Activated CD8-positive, alpha-beta memory T cell treated with anti-CD3 and anti-CD28 coated beads, Interleukin-2, amount 10 ng/mL, durations not matched to agents 7 days and 5 days (primary cell): Measurements from ENCODE around the gene MOB4. TPM values are rescaled to one million over a fixed set of nuclear protein-coding genes. Genes with fewer than 3 reads are reported as not detected.

Source experiments
- ATAC-seq: fragments of 150-1000 bp; cut with Tn5 transposase; one replicate; pipeline ENCODE4 v1.10.0; 2021; ENCODE audit warnings: moderate library complexity
- CTCF ChIA-PET: fragments of 350-600 bp; sonication (Branson Sonifier 250); formaldehyde crosslinking; loops from one replicate; lab custom pipeline; 2021; ENCODE audit warnings: antibody characterized with exemption; lab: Charles Lee
- DNase-seq: peaks from one replicate; pipeline ENCODE4 v3.0.0-alpha.2; 2020
- H3K27ac Mint-ChIP-seq: one replicate; pipeline ENCODE4 v1.8.0; 2021; ENCODE audit warnings: mild to moderate bottlenecking, mixed read lengths
- H3K27me3 Mint-ChIP-seq: one replicate; pipeline ENCODE4 v1.8.0; 2021; ENCODE audit warnings: mixed read lengths
- H3K36me3 Mint-ChIP-seq: one replicate; pipeline ENCODE4 v1.8.0; 2021; ENCODE audit warnings: mild to moderate bottlenecking, mixed read lengths
- H3K4me1 Mint-ChIP-seq: one replicate; pipeline ENCODE4 v1.8.0; 2021; ENCODE audit warnings: mixed read lengths
- H3K4me3 Mint-ChIP-seq: one replicate; pipeline ENCODE4 v1.8.0; 2021; ENCODE audit warnings: mild to moderate bottlenecking, moderate library complexity, mixed read lengths
- H3K9me3 Mint-ChIP-seq: one replicate; pipeline ENCODE4 v1.8.0; 2022; ENCODE audit warnings: low read depth, mixed read lengths
- total RNA-seq, 2 experiments: library from RNA; stranded (reverse); gene quantifications; one replicate each; pipeline ENCODE4 v1.2.3, GENCODE V29; 2021

Gene MOB4
- total RNA-seq, 2 experiments from 2014 or later: 18.0 to 24.5 TPM

GRCh38 chr2:197499594-197500502, 16.0 kb upstream of the MOB4 start, which contains the start of the genes HSPD1 and HSPE1:
HSPD1 (minus strand) TSS chr2:197499840; CDS start chr2:197498848, 992 bp downstream.
HSPE1 (plus strand) TSS chr2:197500379; CDS start chr2:197500437, 58 bp downstream.
- CTCF ChIA-PET: interaction anchor here (0.8 to 2.6 kb wide), 7 partner anchors 9 to 280 kb away, joined by 3 to 13 read pairs (median 3); partner anchors contain the start of genes MOB4 and SF3B1
- ATAC-seq (peak; percentile 86), DNase-seq (peak; percentile 99)
- peak within 1 kb of the TSS; percentile 100 for H3K4me3 Mint-ChIP-seq
- no peaks in the 10 kb centered on the region for H3K9me3 Mint-ChIP-seq
- peaks cover 72% of the 10 kb centered on the region for H3K36me3 Mint-ChIP-seq
- H3K4me1 Mint-ChIP-seq: peaks cover 57% of the 10 kb centered on the region
- peak within 1 kb of the TSS; percentile 98 for H3K27ac Mint-ChIP-seq
- H3K27me3 Mint-ChIP-seq: no peaks in the 10 kb centered on the region

- Mint-ChIP-seq H3K4me1 (peaks cover 51% of the 10 kb centered on the region), H3K9me3 (no peaks in the 10 kb centered on the region), H3K4me3 (peak overlapping the region; percentile 100), H3K36me3 (peaks cover 68% of the 10 kb centered on the region), H3K27me3 (no peaks in the 10 kb centered on the region), H3K27ac (peak overlapping the region; percentile 98)
- ATAC-seq: no peak
- CTCF ChIA-PET: interaction anchor here (1.2 to 2.6 kb wide), 6 partner anchors 13 to 279 kb away, joined by 3 to 13 read pairs (median 4); partner anchors contain the start of genes MARS2 and MOB4
- DNase-seq: no peak
Observed at GRCh38 chr2:197500503-197501131, 15.2 kb upstream of the MOB4 start.

GRCh38 chr2:197502201-197502600, 13.7 kb upstream of the MOB4 start:
- CTCF ChIA-PET: interaction anchor here (1.6 to 2.6 kb wide), 2 partner anchors 11 to 13 kb away, joined by 6 to 13 read pairs; partner anchors contain the start of gene MOB4
- Mint-ChIP-seq H3K9me3 (no peaks in the 10 kb centered on the region), H3K4me3 (peak overlapping the region; percentile 100), H3K36me3 (peaks cover 54% of the 10 kb centered on the region), H3K4me1 (peaks cover 36% of the 10 kb centered on the region), H3K27me3 (no peaks in the 10 kb centered on the region), H3K27ac (peak overlapping the region; percentile 98)
- ATAC-seq (no peak), DNase-seq (no peak)

GRCh38 chr2:197502685-197503084, 13.2 kb upstream of the MOB4 start:
- Mint-ChIP-seq H3K4me3 (peak overlapping the region; percentile 100), H3K4me1 (peaks cover 31% of the 10 kb centered on the region), H3K27ac (peak overlapping the region; percentile 98), H3K36me3 (peaks cover 49% of the 10 kb centered on the region), H3K9me3 (no peaks in the 10 kb centered on the region), H3K27me3 (no peaks in the 10 kb centered on the region)
- DNase-seq: no peak
- no peak for ATAC-seq
- CTCF ChIA-PET: interaction anchor here (1.6 kb wide), 1 partner anchor 10 kb away, joined by 6 read pairs; no protein-coding TSS in a partner anchor

- peaks cover 43% of the 10 kb centered on the region for H3K36me3 Mint-ChIP-seq
- H3K27ac Mint-ChIP-seq: no peak overlapping the region
- peaks cover 24% of the 10 kb centered on the region for H3K4me1 Mint-ChIP-seq
- no peaks in the 10 kb centered on the region for H3K9me3 Mint-ChIP-seq
- no peak overlapping the region for H3K4me3 Mint-ChIP-seq
- ATAC-seq (no peak), DNase-seq (no peak)
- H3K27me3 Mint-ChIP-seq: no peaks in the 10 kb centered on the region
- CTCF ChIA-PET: interaction anchor here (1.0 to 1.5 kb wide), 2 partner anchors 9 to 51 kb away, joined by 3 read pairs; no protein-coding TSS in a partner anchor
Observed at GRCh38 chr2:197504000-197504399, 11.9 kb upstream of the MOB4 start.

- peaks cover 24% of the 10 kb centered on the region for H3K4me1 Mint-ChIP-seq
- ATAC-seq (no peak), DNase-seq (no peak)
- H3K9me3 Mint-ChIP-seq: no peaks in the 10 kb centered on the region
- CTCF ChIA-PET: interaction anchor here (1.5 kb wide), 1 partner anchor 52 kb away, joined by 3 read pairs; no protein-coding TSS in a partner anchor
- H3K27me3 Mint-ChIP-seq: no peaks in the 10 kb centered on the region
- peaks cover 42% of the 10 kb centered on the region for H3K36me3 Mint-ChIP-seq
- no peak overlapping the region for H3K27ac Mint-ChIP-seq
- H3K4me3 Mint-ChIP-seq: no peak overlapping the region
Observed at GRCh38 chr2:197504512-197504911, 11.4 kb upstream of the MOB4 start.

GRCh38 chr2:197506658-197507057, 9.2 kb upstream of the MOB4 start:
- Mint-ChIP-seq H3K4me1 (peaks cover 17% of the 10 kb centered on the region), H3K36me3 (peaks cover 32% of the 10 kb centered on the region), H3K27ac (no peak overlapping the region), H3K4me3 (no peak overlapping the region), H3K9me3 (no peaks in the 10 kb centered on the region), H3K27me3 (no peaks in the 10 kb centered on the region)
- DNase-seq (no peak), ATAC-seq (no peak)
- CTCF ChIA-PET: no interaction called here

- DNase-seq (no peak), ATAC-seq (no peak)
- Mint-ChIP-seq H3K27ac (no peak overlapping the region), H3K4me3 (no peak overlapping the region), H3K9me3 (no peaks in the 10 kb centered on the region), H3K36me3 (peaks cover 4% of the 10 kb centered on the region), H3K27me3 (no peaks in the 10 kb centered on the region), H3K4me1 (peaks cover 18% of the 10 kb centered on the region)
- CTCF ChIA-PET: interaction anchor here (0.9 to 1.7 kb wide), 3 partner anchors 12 to 59 kb away, joined by 3 to 6 read pairs (median 4); partner anchors contain the start of genes HSPD1 and HSPE1
Observed at GRCh38 chr2:197513915-197514314, 2.0 kb upstream of the MOB4 start.

- Mint-ChIP-seq H3K36me3 (peaks cover 10% of the 10 kb centered on the region), H3K27me3 (no peaks in the 10 kb centered on the region), H3K4me1 (peaks cover 23% of the 10 kb centered on the region), H3K9me3 (no peaks in the 10 kb centered on the region), H3K27ac (peak overlapping the region; percentile 95), H3K4me3 (peak overlapping the region; percentile 88)
- ATAC-seq (no peak), DNase-seq (no peak)
- CTCF ChIA-PET: interaction anchor here (1.5 to 2.3 kb wide), 3 partner anchors 9 to 191 kb away, joined by 3 to 13 read pairs (median 11); partner anchors contain the start of genes HSPD1, HSPE1 and MARS2
Observed at GRCh38 chr2:197514754-197515153, 1.1 kb upstream of the MOB4 start.

GRCh38 chr2:197515315-197515738, 539 bp upstream of the MOB4 start:
- Mint-ChIP-seq H3K27ac (peak overlapping the region; percentile 95), H3K36me3 (peaks cover 14% of the 10 kb centered on the region), H3K9me3 (peaks cover under 1% of the 10 kb centered on the region), H3K4me3 (peak overlapping the region; percentile 88), H3K27me3 (no peaks in the 10 kb centered on the region), H3K4me1 (peaks cover 23% of the 10 kb centered on the region)
- ATAC-seq (peak; percentile 3), DNase-seq (no peak)
- CTCF ChIA-PET: interaction anchor here (1.5 to 2.3 kb wide), 3 partner anchors 10 to 191 kb away, joined by 3 to 13 read pairs (median 11); partner anchors contain the start of genes HSPD1, HSPE1 and MARS2

- ATAC-seq: peak; percentile 7
- DNase-seq: no peak
- H3K27ac Mint-ChIP-seq: peak overlapping the region; percentile 95
- H3K27me3 Mint-ChIP-seq: no peaks in the 10 kb centered on the region
- peaks cover 6% of the 10 kb centered on the region for H3K9me3 Mint-ChIP-seq
- H3K4me1 Mint-ChIP-seq: peaks cover 23% of the 10 kb centered on the region
- H3K4me3 Mint-ChIP-seq: peak overlapping the region; percentile 88
- CTCF ChIA-PET: interaction anchor here (0.8 to 2.3 kb wide), 7 partner anchors 11 to 263 kb away, joined by 3 to 13 read pairs (median 3); partner anchors contain the start of genes COQ10B, HSPD1, HSPE1 and MARS2
- H3K36me3 Mint-ChIP-seq: peaks cover 22% of the 10 kb centered on the region
Observed at GRCh38 chr2:197516393-197516761, 511 bp downstream of the MOB4 start.

- peak overlapping the region; percentile 88 for H3K4me3 Mint-ChIP-seq
- peak overlapping the region; percentile 54 for H3K27ac Mint-ChIP-seq
- peaks cover 23% of the 10 kb centered on the region for H3K4me1 Mint-ChIP-seq
- H3K9me3 Mint-ChIP-seq: peaks cover 9% of the 10 kb centered on the region
- peaks cover 24% of the 10 kb centered on the region for H3K36me3 Mint-ChIP-seq
- DNase-seq (no peak), ATAC-seq (no peak)
- H3K27me3 Mint-ChIP-seq: no peaks in the 10 kb centered on the region
- CTCF ChIA-PET: interaction anchor here (0.8 to 2.2 kb wide), 4 partner anchors 64 to 262 kb away, joined by 3 to 11 read pairs (median 4); partner anchors contain the start of genes COQ10B and MARS2
Observed at GRCh38 chr2:197517150-197517549, 1.3 kb downstream of the MOB4 start.
